SK-N-SH (cell line): ENCODE measurements around the gene MYH10.

Source experiments
- CTCF ChIP-seq: fragments of 200-600 bp; sonication (generic); IDR thresholded peaks from 2 replicates; pipeline ENCODE4 v1.6.1; 2017; ENCODE audit warnings: antibody characterized with exemption, mild to moderate bottlenecking, moderate library complexity
- EZH2phosphoT487 ChIP-seq: fragments of 200-600 bp; sonication (generic); IDR thresholded peaks from 2 replicates; pipeline ENCODE4 v1.6.1; 2017; ENCODE audit warnings: low read depth, mixed run types, mild to moderate bottlenecking, antibody characterized with exemption, moderate library complexity, borderline replicate concordance
- MXI1 ChIP-seq: IDR thresholded peaks from 2 replicates; pipeline ENCODE4 v1.6.1; 2012; ENCODE audit warnings: mild to moderate bottlenecking, low read depth, low read length, improper control_type of control experiment
- POLR2AphosphoS5 ChIP-seq: IDR thresholded peaks from 2 replicates; pipeline ENCODE4 v1.6.1; 2012; ENCODE audit warnings: low read depth, low read length
- RAD21 ChIP-seq: IDR thresholded peaks from 2 replicates; pipeline ENCODE4 v1.6.1; 2012; ENCODE audit warnings: mild to moderate bottlenecking, low read length
- TCF12 ChIP-seq: IDR thresholded peaks from 2 replicates; pipeline ENCODE4 v1.4.0; 2012

- TF ChIP-seq POLR2AphosphoS5 (no peak), TCF12 (no peak), CTCF (no peak), RAD21 (no peak), MXI1 (no peak), EZH2phosphoT487 (no peak)
Observed at GRCh38 chr17:8644507-8644902, 14.0 kb upstream of the MYH10 start.
